Neural progenitor cell (in vitro differentiated cells): ENCODE results near the gene CEP170B. TPM values are rescaled to one million over a fixed set of nuclear protein-coding genes. Genes with fewer than 3 reads are reported as not detected.

ENCODE experiments used
- DNase-seq: peaks from one replicate; pipeline ENCODE4 v3.0.0-alpha.2; 2016; ENCODE audit warnings: low spot score
- H2AFZ ChIP-seq: fragments of 200-600 bp; sonication (generic); replicated peaks from 2 replicates; pipeline ENCODE4 v1.6.1; 2016; ENCODE audit warnings: antibody characterized with exemption
- H3F3A ChIP-seq: fragments of 200-600 bp; sonication (generic); 2 replicates; pipeline ENCODE4 v1.6.1; 2016; ENCODE audit warnings: antibody characterized with exemption, low read depth
- H3K27ac ChIP-seq: fragments of 200-600 bp; sonication (generic); 2 replicates; pipeline ENCODE4 v1.5.1; 2016; ENCODE audit warnings: mild to moderate bottlenecking
- H3K27me3 ChIP-seq: fragments of 200-600 bp; sonication (generic); 2 replicates; pipeline ENCODE4 v1.6.1; 2016; ENCODE audit warnings: mild to moderate bottlenecking, moderate library complexity
- H3K36me3 ChIP-seq: fragments of 200-600 bp; sonication (generic); 2 replicates; pipeline ENCODE4 v1.5.1; 2016
- H3K4me1 ChIP-seq: fragments of 200-600 bp; sonication (generic); 2 replicates; pipeline ENCODE4 v1.6.1; 2016; ENCODE audit warnings: mixed run types
- H3K4me2 ChIP-seq: fragments of 200-600 bp; sonication (generic); 2 replicates; pipeline ENCODE4 v1.6.1; 2016
- H3K4me3 ChIP-seq: fragments of 200-600 bp; sonication (generic); 2 replicates; pipeline ENCODE4 v1.5.1; 2016
- H3K79me2 ChIP-seq: fragments of 200-600 bp; sonication (generic); 2 replicates; pipeline ENCODE4 v1.6.1; 2016; ENCODE audit warnings: low read depth
- H3K9ac ChIP-seq: fragments of 200-600 bp; sonication (generic); 2 replicates; pipeline ENCODE4 v1.6.1; 2016
- H3K9me3 ChIP-seq: fragments of 200-600 bp; sonication (generic); 2 replicates; pipeline ENCODE4 v1.5.1; 2016; ENCODE audit warnings: low read depth
- H4K20me1 ChIP-seq: fragments of 200-600 bp; sonication (generic); 2 replicates; pipeline ENCODE4 v1.6.1; 2016; ENCODE audit warnings: low read depth
- H3K27ac Mint-ChIP-seq: 3 replicates; pipeline ENCODE4 v1.8.0; 2021; ENCODE audit warnings: mixed read lengths
- H3K27me3 Mint-ChIP-seq: 2 replicates; pipeline ENCODE4 v1.8.0; 2022; ENCODE audit warnings: low read depth, mild to moderate bottlenecking, inconsistent platforms, moderate library complexity, mixed read lengths; ENCODE audit not compliant: insufficient read depth
- H3K36me3 Mint-ChIP-seq: 3 replicates; pipeline ENCODE4 v1.8.0; 2021; ENCODE audit warnings: mixed read lengths
- H3K4me1 Mint-ChIP-seq: 3 replicates; pipeline ENCODE4 v1.8.0; 2021; ENCODE audit warnings: mixed read lengths
- H3K4me3 Mint-ChIP-seq: 3 replicates; pipeline ENCODE4 v1.8.0; 2021; ENCODE audit warnings: mild to moderate bottlenecking, moderate library complexity, mixed read lengths
- H3K9me3 Mint-ChIP-seq: 3 replicates; pipeline ENCODE4 v1.8.0; 2020; ENCODE audit warnings: mixed read lengths
- CTCF ChIP-seq: fragments of 200-600 bp; sonication (generic); IDR thresholded peaks from 2 replicates; pipeline ENCODE4 v1.5.1; 2017; ENCODE audit warnings: antibody characterized with exemption, mild to moderate bottlenecking
- EZH2 ChIP-seq: fragments of 200-600 bp; sonication (generic); IDR thresholded peaks from 2 replicates; pipeline ENCODE4 v1.6.1; 2017; ENCODE audit warnings: antibody characterized with exemption, mild to moderate bottlenecking, moderate library complexity
- EZH2phosphoT487 ChIP-seq: fragments of 200-600 bp; sonication (generic); IDR thresholded peaks from 2 replicates; pipeline ENCODE4 v1.6.1; 2017; ENCODE audit warnings: antibody characterized with exemption
- total RNA-seq: library from RNA; depleted of rRNA; stranded (reverse); fragments of >200 nt; gene quantifications from 2 replicates; pipeline ENCODE4 v1.2.3, GENCODE V29; 2015; ENCODE audit warnings: low replicate concordance

CEP170B gene
- total RNA-seq, 1 donor from 2014 or later = 3.0 TPM

GRCh38 chr14:104937161-104937560 is 72.1 kb downstream of the CEP170B start:
- no peak overlapping the region for H3K27ac ChIP-seq
- peaks cover 7% of the 10 kb centered on the region for H4K20me1 ChIP-seq
- Mint-ChIP-seq H3K27ac (no peak overlapping the region), H3K27me3 (peaks cover 23% of the 10 kb centered on the region), H3K4me3 (no peak overlapping the region), H3K4me1 (peaks cover 4% of the 10 kb centered on the region), H3K9me3 (peaks cover 11% of the 10 kb centered on the region), H3K36me3 (no peaks in the 10 kb centered on the region)
- H3K4me1 ChIP-seq = peaks cover 10% of the 10 kb centered on the region
- H3K27me3 ChIP-seq = peaks cover 81% of the 10 kb centered on the region
- TF ChIP-seq EZH2 (no peak), EZH2phosphoT487 (no peak), CTCF (no peak)
- no peaks in the 10 kb centered on the region for H3K36me3 ChIP-seq
- no peak overlapping the region for H2AFZ ChIP-seq
- no peaks in the 10 kb centered on the region for H3K9me3 ChIP-seq
- H3K79me2 ChIP-seq = no peaks in the 10 kb centered on the region
- peaks cover 14% of the 10 kb centered on the region for H3F3A ChIP-seq
- no peak overlapping the region for H3K4me3 ChIP-seq
- no peak for DNase-seq
- no peak overlapping the region for H3K4me2 ChIP-seq
- no peak overlapping the region for H3K9ac ChIP-seq

- Mint-ChIP-seq H3K9me3 (peaks cover 11% of the 10 kb centered on the region), H3K27me3 (peaks cover 21% of the 10 kb centered on the region), H3K4me3 (no peak overlapping the region), H3K27ac (peak overlapping the region; percentile 4), H3K4me1 (peaks cover 4% of the 10 kb centered on the region), H3K36me3 (no peaks in the 10 kb centered on the region)
- H3K4me1 ChIP-seq = peaks cover 4% of the 10 kb centered on the region
- peaks cover under 1% of the 10 kb centered on the region for H4K20me1 ChIP-seq
- TF ChIP-seq CTCF (no peak), EZH2 (no peak), EZH2phosphoT487 (no peak)
- H3K9ac ChIP-seq = no peak overlapping the region
- no peak overlapping the region for H2AFZ ChIP-seq
- no peaks in the 10 kb centered on the region for H3K9me3 ChIP-seq
- no peak overlapping the region for H3K27ac ChIP-seq
- DNase-seq = no peak
- H3K79me2 ChIP-seq = no peaks in the 10 kb centered on the region
- H3K27me3 ChIP-seq = peaks cover 74% of the 10 kb centered on the region
- peaks cover 8% of the 10 kb centered on the region for H3F3A ChIP-seq
- H3K4me3 ChIP-seq = no peak overlapping the region
- H3K4me2 ChIP-seq = no peak overlapping the region
- H3K36me3 ChIP-seq = no peaks in the 10 kb centered on the region
Observed at GRCh38 chr14:104937694-104938365, 72.8 kb downstream of the CEP170B start.

- Histone ChIP-seq H3F3A (peaks cover 8% of the 10 kb centered on the region), H3K27me3 (peaks cover 69% of the 10 kb centered on the region), H3K9ac (no peak overlapping the region), H4K20me1 (no peaks in the 10 kb centered on the region), H3K4me1 (no peaks in the 10 kb centered on the region), H3K79me2 (no peaks in the 10 kb centered on the region), H3K27ac (no peak overlapping the region), H3K4me2 (no peak overlapping the region), H3K36me3 (no peaks in the 10 kb centered on the region), H3K4me3 (no peak overlapping the region), H2AFZ (no peak overlapping the region), H3K9me3 (no peaks in the 10 kb centered on the region)
- H3K27ac Mint-ChIP-seq = no peak overlapping the region
- no peaks in the 10 kb centered on the region for H3K36me3 Mint-ChIP-seq
- DNase-seq = no peak
- peaks cover 21% of the 10 kb centered on the region for H3K27me3 Mint-ChIP-seq
- no peak overlapping the region for H3K4me3 Mint-ChIP-seq
- peaks cover 11% of the 10 kb centered on the region for H3K9me3 Mint-ChIP-seq
- TF ChIP-seq EZH2 = no peak
- no peak for TF ChIP-seq EZH2phosphoT487
- no peak for TF ChIP-seq CTCF
- peaks cover 4% of the 10 kb centered on the region for H3K4me1 Mint-ChIP-seq
Observed at GRCh38 chr14:104938436-104938835, 73.4 kb downstream of the CEP170B start.
